ENCODE measurements around the gene GRPEL2. TPM values are rescaled to one million over a fixed set of nuclear protein-coding genes. Genes with fewer than 3 reads are reported as not detected.
A peak's percentile ranks its signal among the peaks of the same experiment; 100 is the strongest.

Gene GRPEL2
- total RNA-seq, 1 experiment from 2014 or later = 36.8 TPM

DNA sequence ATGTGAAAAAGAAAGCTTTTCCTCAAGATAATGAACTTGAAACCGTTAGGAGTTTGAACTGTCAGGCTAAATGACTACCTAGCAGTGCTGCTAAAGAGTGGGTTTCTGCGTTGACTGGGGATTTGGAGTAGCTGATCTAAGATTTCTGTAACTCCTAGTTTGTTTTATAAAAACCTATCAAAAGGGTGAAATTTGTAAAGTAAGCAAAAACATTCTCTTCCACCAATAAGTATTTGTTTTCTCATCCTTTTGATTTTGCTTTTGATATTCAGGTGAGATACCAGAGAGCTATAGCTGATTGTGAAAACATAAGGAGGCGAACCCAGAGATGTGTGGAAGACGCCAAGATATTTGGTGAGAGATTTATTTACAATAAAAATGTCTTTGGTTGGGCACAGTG lies 4.1 kb downstream of the GRPEL2 start:
- ChIA-PET CTCF (no interaction called here), POLR2A (no interaction called here)
- Mint-ChIP-seq H3K4me1 (ENCODE audit: low read depth, unreplicated experiment) (no peaks in the 10 kb centered on the region), H3K36me3 (ENCODE audit: insufficient read depth, unreplicated experiment) (peaks cover 92% of the 10 kb centered on the region), H3K4me3 (ENCODE audit: unreplicated experiment) (no peak overlapping the region), H3K27me3 (ENCODE audit: insufficient read depth, unreplicated experiment) (no peaks in the 10 kb centered on the region), H3K9me3 (ENCODE audit: unreplicated experiment) (no peaks in the 10 kb centered on the region), H3K27ac (ENCODE audit: unreplicated experiment) (no peak overlapping the region)
- no TSS peak for BruUV-seq (replicated peaks)
- no peak overlapping the region for H3K4me3 ChIP-seq (ENCODE audit: low read depth, low read length)
- no peaks in the 10 kb centered on the region for H3K9me3 ChIP-seq
- no peaks in the 10 kb centered on the region for H3K27me3 ChIP-seq (replicated peaks; ENCODE audit: control insufficient read depth, insufficient read depth, low read length)
- peaks cover 12% of the 10 kb centered on the region for H3K36me3 ChIP-seq (ENCODE audit: control insufficient read depth, insufficient read depth, low read length)
- TF ChIP-seq, protein P1, sequence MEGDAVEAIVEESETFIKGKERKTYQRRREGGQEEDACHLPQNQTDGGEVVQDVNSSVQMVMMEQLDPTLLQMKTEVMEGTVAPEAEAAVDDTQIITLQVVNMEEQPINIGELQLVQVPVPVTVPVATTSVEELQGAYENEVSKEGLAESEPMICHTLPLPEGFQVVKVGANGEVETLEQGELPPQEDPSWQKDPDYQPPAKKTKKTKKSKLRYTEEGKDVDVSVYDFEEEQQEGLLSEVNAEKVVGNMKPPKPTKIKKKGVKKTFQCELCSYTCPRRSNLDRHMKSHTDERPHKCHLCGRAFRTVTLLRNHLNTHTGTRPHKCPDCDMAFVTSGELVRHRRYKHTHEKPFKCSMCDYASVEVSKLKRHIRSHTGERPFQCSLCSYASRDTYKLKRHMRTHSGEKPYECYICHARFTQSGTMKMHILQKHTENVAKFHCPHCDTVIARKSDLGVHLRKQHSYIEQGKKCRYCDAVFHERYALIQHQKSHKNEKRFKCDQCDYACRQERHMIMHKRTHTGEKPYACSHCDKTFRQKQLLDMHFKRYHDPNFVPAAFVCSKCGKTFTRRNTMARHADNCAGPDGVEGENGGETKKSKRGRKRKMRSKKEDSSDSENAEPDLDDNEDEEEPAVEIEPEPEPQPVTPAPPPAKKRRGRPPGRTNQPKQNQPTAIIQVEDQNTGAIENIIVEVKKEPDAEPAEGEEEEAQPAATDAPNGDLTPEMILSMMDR (IDR thresholded peaks at IDR 0.05; ENCODE audit: insufficient read depth in 1 of 2, low read depth in 1 of 2, low read length in 1 of 2, severe bottlenecking in 1 of 2, unreplicated experiment in 1 of 2) = no peak
- intact Hi-C loops (cut with micrococcal nuclease; ENCODE audit: unreplicated experiment) = no loop called here
- H3K4me1 ChIP-seq = no peaks in the 10 kb centered on the region; the same call in 1 of the 2 replicates
- no peak for DNase-seq

DNA sequence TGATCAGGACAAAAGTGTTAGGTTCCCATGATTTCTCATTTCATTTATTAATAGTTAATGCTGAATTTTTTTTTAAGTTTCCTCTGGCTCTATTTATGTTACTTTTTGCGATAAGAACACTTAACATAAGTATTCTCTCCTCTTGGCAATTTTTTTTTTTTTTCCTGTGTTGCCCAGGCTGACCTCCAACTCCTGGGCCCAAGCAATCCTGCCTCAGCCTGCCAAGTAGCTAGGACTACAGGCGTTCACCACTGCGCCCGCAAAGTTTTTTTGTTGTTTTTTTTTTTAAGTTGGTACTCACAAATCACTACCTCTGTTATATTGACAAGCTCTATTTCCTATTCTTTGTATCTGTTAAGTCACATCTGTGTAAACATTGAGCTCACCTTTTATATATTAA lies 6.9 kb downstream of the GRPEL2 start:
- peaks cover 81% of the 10 kb centered on the region for H3K36me3 Mint-ChIP-seq (ENCODE audit: insufficient read depth, unreplicated experiment)
- intact Hi-C loops (cut with micrococcal nuclease; ENCODE audit: unreplicated experiment) = no loop called here
- POLR2A ChIA-PET = no interaction called here

DNA sequence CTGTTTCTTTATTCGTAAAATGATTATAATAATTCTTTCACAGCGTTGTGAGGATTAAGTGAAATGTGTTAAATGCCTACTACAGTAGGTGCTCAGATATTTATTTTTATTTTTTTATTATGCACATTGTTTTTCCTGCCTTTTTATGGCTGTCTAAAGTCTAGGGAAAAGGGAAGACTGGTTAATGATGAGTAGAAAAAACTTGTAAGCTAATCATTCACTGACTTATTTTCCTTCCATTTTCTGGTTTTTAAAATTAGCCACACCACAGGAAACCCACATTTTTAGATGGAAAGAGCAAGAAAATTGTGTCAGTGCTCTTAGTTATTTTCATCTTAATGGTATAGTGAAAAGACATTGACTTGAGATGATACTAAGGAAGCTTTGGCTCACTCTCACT lies 8.6 kb downstream of the GRPEL2 start:
- Mint-ChIP-seq H3K4me3 (ENCODE audit: unreplicated experiment) (no peak overlapping the region), H3K36me3 (ENCODE audit: insufficient read depth, unreplicated experiment) (peaks cover 64% of the 10 kb centered on the region), H3K9me3 (ENCODE audit: unreplicated experiment) (no peaks in the 10 kb centered on the region), H3K27ac (ENCODE audit: unreplicated experiment) (no peak overlapping the region), H3K4me1 (ENCODE audit: low read depth, unreplicated experiment) (no peaks in the 10 kb centered on the region), H3K27me3 (ENCODE audit: insufficient read depth, unreplicated experiment) (no peaks in the 10 kb centered on the region)
- BruUV-seq (replicated peaks) = TSS peak; percentile 3
- Histone ChIP-seq H3K4me1 (peaks cover 6% of the 10 kb centered on the region), H3K4me3 (ENCODE audit: low read depth, low read length) (no peak overlapping the region), H3K27me3 (replicated peaks; ENCODE audit: control insufficient read depth, insufficient read depth, low read length) (no peaks in the 10 kb centered on the region), H3K36me3 (ENCODE audit: control insufficient read depth, insufficient read depth, low read length) (peaks cover 2% of the 10 kb centered on the region; the same call in 1 of the 2 replicates), H3K9me3 (no peaks in the 10 kb centered on the region)
- TF ChIP-seq, protein P1 (IDR thresholded peaks at IDR 0.05; ENCODE audit: insufficient read depth in 1 of 2, low read depth in 1 of 2, low read length in 1 of 2, severe bottlenecking in 1 of 2, unreplicated experiment in 1 of 2) = no peak
- ChIA-PET POLR2A (no interaction called here), CTCF (interaction anchor here (1.0 kb wide), 1 partner anchor 37 kb away, joined by 3 read pairs; no protein-coding TSS in a partner anchor)
- intact Hi-C loops (cut with micrococcal nuclease; ENCODE audit: unreplicated experiment) = no loop called here
- no peak for DNase-seq

More for the DNA sequence above, 6.9 kb downstream of the GRPEL2 start:
- no TSS peak for BruUV-seq (replicated peaks)
- CTCF ChIA-PET = no interaction called here
- Mint-ChIP-seq H3K27ac (ENCODE audit: unreplicated experiment) (no peak overlapping the region), H3K4me1 (ENCODE audit: low read depth, unreplicated experiment) (no peaks in the 10 kb centered on the region), H3K9me3 (ENCODE audit: unreplicated experiment) (no peaks in the 10 kb centered on the region), H3K4me3 (ENCODE audit: unreplicated experiment) (no peak overlapping the region), H3K27me3 (ENCODE audit: insufficient read depth, unreplicated experiment) (no peaks in the 10 kb centered on the region)
- Histone ChIP-seq H3K9me3 (no peaks in the 10 kb centered on the region), H3K4me3 (ENCODE audit: low read depth, low read length) (no peak overlapping the region), H3K27me3 (replicated peaks; ENCODE audit: control insufficient read depth, insufficient read depth, low read length) (no peaks in the 10 kb centered on the region), H3K4me1 (peaks cover 3% of the 10 kb centered on the region), H3K36me3 (ENCODE audit: control insufficient read depth, insufficient read depth, low read length) (peaks cover 12% of the 10 kb centered on the region)
- TF ChIP-seq, protein P1 (IDR thresholded peaks at IDR 0.05; ENCODE audit: insufficient read depth in 1 of 2, low read depth in 1 of 2, low read length in 1 of 2, severe bottlenecking in 1 of 2, unreplicated experiment in 1 of 2) = no peak
- DNase-seq = no peak

All from Caco-2 (cell line).